ENCODE measurements around the gene ARHGEF19.
"Not testable (repeated sequence)": the region's sequence is repeated elsewhere in the genome, so short reads cannot be mapped to it uniquely, and the experiment has no call there.

The ARHGEF19 gene

GRCh38 chr1:16212251-16212961 is at the start of gene ARHGEF19:
Gene ARHGEF19 (minus strand): TSS chr1:16212652. CDS start chr1:16209054, 3,598 bp downstream.
- DNase-seq (ENCODE audit: low read depth in 2 of 2, low spot score in 1 of 2), result no peak

GRCh38 chr1:16262067-16262466 is 49.6 kb upstream of the ARHGEF19 start:
- DNase-seq (ENCODE audit: low read depth in 2 of 2, low spot score in 1 of 2), result no peak

- DNase-seq (ENCODE audit: low read depth in 2 of 2, low spot score in 1 of 2), result no peak
These were observed 48.4 kb upstream of the ARHGEF19 start for GRCh38 chr1:16260814-16261213.

- DNase-seq (ENCODE audit: low read depth in 2 of 2, low spot score in 1 of 2), result no peak
These were observed 46.2 kb upstream of the ARHGEF19 start for GRCh38 chr1:16258591-16259135.

- no peak for DNase-seq (ENCODE audit: low read depth in 2 of 2, low spot score in 1 of 2)
These were observed 45.5 kb upstream of the ARHGEF19 start for GRCh38 chr1:16257968-16258367.

- not testable (repeated sequence) for DNase-seq (ENCODE audit: low read depth in 2 of 2, low spot score in 1 of 2)
These were observed 45.1 kb upstream of the ARHGEF19 start for GRCh38 chr1:16257556-16257955.

GRCh38 chr1:16256478-16256877 is 44.0 kb upstream of the ARHGEF19 start:
- DNase-seq (ENCODE audit: low read depth in 2 of 2, low spot score in 1 of 2), result no peak

- DNase-seq (ENCODE audit: low read depth in 2 of 2, low spot score in 1 of 2), result no peak
These were observed 41.9 kb upstream of the ARHGEF19 start for GRCh38 chr1:16254263-16254928.

GRCh38 chr1:16253332-16253922 is 41.0 kb upstream of the ARHGEF19 start:
- no peak for DNase-seq (ENCODE audit: low read depth in 2 of 2, low spot score in 1 of 2)

- no peak for DNase-seq (ENCODE audit: low read depth in 2 of 2, low spot score in 1 of 2)
These were observed 40.5 kb upstream of the ARHGEF19 start for GRCh38 chr1:16252912-16253311.

GRCh38 chr1:16251381-16251780 is 38.9 kb upstream of the ARHGEF19 start:
- DNase-seq (ENCODE audit: low read depth in 2 of 2, low spot score in 1 of 2), result no peak

- no peak for DNase-seq (ENCODE audit: low read depth in 2 of 2, low spot score in 1 of 2)
These were observed 38.2 kb upstream of the ARHGEF19 start for GRCh38 chr1:16250524-16251251.

GRCh38 chr1:16249596-16250241 is 37.3 kb upstream of the ARHGEF19 start:
- no peak for DNase-seq (ENCODE audit: low read depth in 2 of 2, low spot score in 1 of 2)

- DNase-seq (ENCODE audit: low read depth in 2 of 2, low spot score in 1 of 2), result no peak
These were observed 36.4 kb upstream of the ARHGEF19 start for GRCh38 chr1:16248603-16249516.

GRCh38 chr1:16248007-16248436 is 35.6 kb upstream of the ARHGEF19 start:
- no peak for DNase-seq (ENCODE audit: low read depth in 2 of 2, low spot score in 1 of 2)

- DNase-seq (ENCODE audit: low read depth in 2 of 2, low spot score in 1 of 2), result no peak
These were observed 35.0 kb upstream of the ARHGEF19 start for GRCh38 chr1:16247441-16247840.

- no peak for DNase-seq (ENCODE audit: low read depth in 2 of 2, low spot score in 1 of 2)
These were observed 34.5 kb upstream of the ARHGEF19 start for GRCh38 chr1:16246961-16247360.

GRCh38 chr1:16246239-16246638 is 33.8 kb upstream of the ARHGEF19 start:
- DNase-seq (ENCODE audit: low read depth in 2 of 2, low spot score in 1 of 2), result not testable (repeated sequence)

- no peak for DNase-seq (ENCODE audit: low read depth in 2 of 2, low spot score in 1 of 2)
These were observed 33.2 kb upstream of the ARHGEF19 start for GRCh38 chr1:16245476-16246196.

Data from stimulated activated CD8-positive, alpha-beta memory T cell treated with anti-CD3 and anti-CD28 coated beads, Interleukin-4, amount 100 ng/mL, for 1 hour (primary cell).